GM18519 (cell line): ENCODE measurements around the gene COL27A1.

Experiments used
- ATAC-seq: cut with Tn5 transposase; IDR thresholded peaks from one replicate; pipeline ENCODE4 v1.9.1; 2021; ENCODE audit warnings: mild to moderate bottlenecking, moderate library complexity; ENCODE audit not compliant: unreplicated experiment, low FRiP score

Gene COL27A1

GRCh38 chr9:114155263-114155994 is at the start of gene COL27A1:
Gene COL27A1 (plus strand): TSS chr9:114155537. CDS start chr9:114155951, 414 bp downstream.
- no peak for ATAC-seq

GRCh38 chr9:114107286-114108001 is 47.9 kb upstream of the COL27A1 start:
- ATAC-seq, result no peak

- ATAC-seq, result no peak
Measured at GRCh38 chr9:114108016-114108833, 47.1 kb upstream of the COL27A1 start.

GRCh38 chr9:114109124-114109523 is 46.2 kb upstream of the COL27A1 start:
- ATAC-seq, result no peak

- ATAC-seq, result no peak
Measured at GRCh38 chr9:114110180-114110579, 45.2 kb upstream of the COL27A1 start.

GRCh38 chr9:114112325-114112724 is 43.0 kb upstream of the COL27A1 start:
- no peak for ATAC-seq

- ATAC-seq, result no peak
Measured at GRCh38 chr9:114112778-114113584, 42.4 kb upstream of the COL27A1 start.

- ATAC-seq, result no peak
Measured at GRCh38 chr9:114114364-114114763, 41.0 kb upstream of the COL27A1 start.

- no peak for ATAC-seq
Measured at GRCh38 chr9:114115654-114116125, 39.6 kb upstream of the COL27A1 start.

GRCh38 chr9:114116126-114116747 is 39.1 kb upstream of the COL27A1 start:
- no peak for ATAC-seq

- ATAC-seq, result no peak
Measured at GRCh38 chr9:114117614-114117995, 37.7 kb upstream of the COL27A1 start.

- ATAC-seq, result no peak
Measured at GRCh38 chr9:114117996-114118830, 37.1 kb upstream of the COL27A1 start.

GRCh38 chr9:114119242-114120191 is 35.8 kb upstream of the COL27A1 start:
- no peak for ATAC-seq

GRCh38 chr9:114120192-114121014 is 34.9 kb upstream of the COL27A1 start:
- ATAC-seq, result no peak

GRCh38 chr9:114121227-114122135 is 33.9 kb upstream of the COL27A1 start:
- no peak for ATAC-seq
